Common myeloid progenitor, CD34-positive (primary cell): Measurements from ENCODE around the gene NCAN.
"Not testable (repeated sequence)": the region's sequence is repeated elsewhere in the genome, so short reads cannot be mapped to it uniquely, and the experiment has no call there.

Source experiments
- CTCF ChIA-PET: fragments of 350-600 bp; sonication (Branson Sonifier 250); formaldehyde crosslinking; loops from one replicate; lab custom pipeline; 2021; ENCODE audit warnings: antibody characterized with exemption; lab: Charles Lee
- POLR2A ChIA-PET: fragments of 350-600 bp; sonication (Branson Sonifier 250); formaldehyde crosslinking; loops from one replicate; lab custom pipeline; 2021; ENCODE audit warnings: antibody characterized with exemption; lab: Charles Lee
- DNase-seq, 3 donors: peaks; one replicate each; pipeline versions ENCODE4 v3.0.0 to v3.0.0-alpha.2; 2013
- H3K27ac ChIP-seq, 2 experiments: 1 replicate in 1 of 2; 2 replicates in 1 of 2; pipeline ENCODE4 v1.7.0; 2013; ENCODE audit warnings: inconsistent platforms in 2 of 2, low read length in 2 of 2, mild to moderate bottlenecking in 2 of 2, low read depth in 1 of 2, moderate library complexity in 1 of 2; ENCODE audit not compliant: severe bottlenecking in 2 of 2, insufficient read depth in 1 of 2, poor library complexity in 1 of 2
- H3K27me3 ChIP-seq, 5 experiments: replicated peaks in 2 of 5; 1 replicate in 3 of 5; 2 replicates in 2 of 5; pipeline versions ENCODE4 v1.6.1 to v1.7.0; 2013; ENCODE audit warnings: low read length in 4 of 5, mild to moderate bottlenecking in 2 of 5, moderate library complexity in 2 of 5, inconsistent platforms in 1 of 5; ENCODE audit not compliant: insufficient read depth in 5 of 5, control insufficient read depth in 4 of 5
- H3K36me3 ChIP-seq, 4 experiments: 1 replicate in 2 of 4; 2 replicates in 2 of 4; pipeline versions ENCODE4 v1.6.1 to v1.7.0; 2013; ENCODE audit warnings: low read length in 3 of 4, control low read depth in 1 of 4, mild to moderate bottlenecking in 1 of 4; ENCODE audit not compliant: control insufficient read depth in 4 of 4, insufficient read depth in 4 of 4
- H3K4me1 ChIP-seq, 4 experiments: 1 replicate in 3 of 4; 2 replicates in 1 of 4; pipeline versions ENCODE4 v1.6.1 to v1.7.1; 2013; ENCODE audit warnings: low read length in 3 of 4, mild to moderate bottlenecking in 3 of 4, control low read depth in 1 of 4, inconsistent platforms in 1 of 4, moderate library complexity in 1 of 4; ENCODE audit not compliant: control insufficient read depth in 4 of 4, insufficient read depth in 4 of 4; ENCODE audit errors: control extremely low read depth in 1 of 4
- H3K4me3 ChIP-seq, 7 experiments: 1 replicate in 4 of 7; 2 replicates in 3 of 7; pipeline versions ENCODE4 v1.5.1 to v1.7.0; 2013; ENCODE audit warnings: mild to moderate bottlenecking in 7 of 7, low read length in 6 of 7, moderate library complexity in 6 of 7, inconsistent platforms in 2 of 7, low read depth in 2 of 7, control low read depth in 1 of 7; ENCODE audit not compliant: insufficient read depth in 4 of 7, control insufficient read depth in 1 of 7; ENCODE audit errors: extremely low read depth in 1 of 7
- H3K9me3 ChIP-seq, 5 experiments: 1 replicate in 4 of 5; 2 replicates in 1 of 5; pipeline versions ENCODE4 v1.6.1 to v1.7.1; 2013; ENCODE audit warnings: low read length in 4 of 5, mild to moderate bottlenecking in 2 of 5, inconsistent platforms in 1 of 5, low read depth in 1 of 5, moderate library complexity in 1 of 5; ENCODE audit not compliant: control insufficient read depth in 4 of 5, insufficient read depth in 2 of 5; ENCODE audit errors: control extremely low read depth in 1 of 5
- WGBS: methylation state at CpG from one replicate; pipeline ENCODE4 v1.1.5; 2013; ENCODE audit not compliant: insufficient coverage; 5-methylcytosine and 5-hydroxymethylcytosine counted together

NCAN gene

DNA sequence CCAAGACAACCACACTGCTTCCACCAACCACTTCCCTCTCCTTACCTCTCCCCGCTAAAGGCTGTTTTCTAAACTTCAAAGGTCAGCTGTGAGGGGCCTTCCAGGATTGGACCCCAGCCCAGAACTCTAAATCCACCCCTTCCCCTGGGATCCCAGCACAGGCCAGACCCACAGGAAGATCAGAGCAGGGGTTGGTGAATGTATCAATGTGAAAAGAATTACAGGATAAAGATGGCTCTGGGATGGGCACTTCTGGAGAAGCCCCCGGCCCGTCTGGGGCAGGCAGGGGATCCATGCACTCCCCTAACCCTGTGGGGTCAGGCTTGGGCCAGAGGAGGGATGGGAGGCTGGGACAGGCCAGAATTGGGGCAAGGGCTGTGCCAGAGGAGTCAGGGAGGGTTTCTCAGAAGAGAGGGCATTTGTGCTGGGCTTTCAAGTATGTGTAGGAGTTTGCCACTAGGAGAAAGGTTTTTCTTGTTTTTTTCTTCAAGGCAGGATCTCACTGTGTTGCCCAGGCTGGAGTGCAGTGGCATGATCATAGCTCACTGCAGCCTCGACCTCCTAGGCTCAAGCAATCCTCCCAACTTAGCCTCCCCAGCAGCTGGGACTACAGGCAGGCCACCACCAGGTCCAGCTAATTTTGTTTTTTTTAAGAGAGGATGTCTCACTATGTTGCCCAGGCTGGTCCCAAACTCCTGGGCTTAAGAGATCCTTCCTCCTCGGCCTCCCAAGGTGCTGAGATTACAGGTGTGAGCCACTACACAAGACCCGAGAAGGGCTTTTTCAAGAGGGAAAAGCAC, 40.7 kb upstream of the NCAN start:
- no peaks in the 10 kb centered on the region for H3K36me3 ChIP-seq
- WGBS, result 95% methylated on average over 5 of the region's 6 CpGs
- POLR2A ChIA-PET, result no interaction called here
- H3K9me3 ChIP-seq, result no peaks in the 10 kb centered on the region
- H3K27me3 ChIP-seq, result peaks cover 0 to 7% (median 2%) of the 10 kb centered on the region in 5 experiments
- H3K4me3 ChIP-seq, result peak overlapping the region in 1 of 7 experiments; percentile 40
- DNase-seq, result no peak
- H3K27ac ChIP-seq, result no peak overlapping the region
- H3K4me1 ChIP-seq, result peaks cover 0 to 18% (median 10%) of the 10 kb centered on the region in 4 experiments
- CTCF ChIA-PET, result no interaction called here

DNA sequence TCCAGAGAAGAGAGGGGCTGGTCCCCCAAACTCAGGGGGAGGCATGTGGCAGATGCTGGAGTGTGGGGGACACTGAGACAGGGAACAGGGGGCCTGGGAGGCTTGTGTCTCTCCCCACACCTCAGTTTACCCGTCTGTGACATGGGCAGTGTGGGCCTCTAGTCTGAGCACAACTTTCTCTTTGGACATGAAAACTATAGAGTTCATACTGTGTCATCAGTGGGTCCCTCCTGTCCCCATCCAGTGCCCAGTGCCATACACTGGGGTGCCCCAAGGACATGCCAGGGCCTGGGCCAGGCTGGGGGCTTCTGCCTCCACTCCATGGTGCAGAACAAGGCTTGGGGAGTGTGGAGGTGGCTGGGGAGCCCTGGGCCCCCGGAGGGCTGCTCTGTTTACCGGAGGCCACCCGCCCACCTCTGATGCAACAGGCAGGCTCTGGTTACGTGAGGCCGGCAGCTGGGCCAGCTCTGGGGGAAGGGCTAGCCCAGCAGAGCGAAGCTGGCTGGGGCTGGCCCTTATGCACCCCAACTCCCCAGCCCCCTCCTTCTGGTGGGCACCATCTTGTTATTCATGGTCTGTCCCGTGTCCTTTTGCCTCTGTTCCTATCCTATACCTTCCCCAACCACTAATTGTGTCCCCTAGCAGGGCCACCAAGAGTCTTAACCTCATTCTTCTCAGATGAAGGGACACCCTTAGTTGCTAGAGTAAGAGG, 39.8 kb upstream of the NCAN start:
- no peaks in the 10 kb centered on the region for H3K9me3 ChIP-seq
- H3K4me3 ChIP-seq, result no peak overlapping the region
- H3K27ac ChIP-seq, result no peak overlapping the region
- ChIA-PET POLR2A (no interaction called here), CTCF (interaction anchor here (5.8 kb wide), 1 partner anchor 24 kb away, joined by 46 read pairs; no protein-coding TSS in a partner anchor)
- peaks cover 0 to 8% (median 4%) of the 10 kb centered on the region in 4 experiments for H3K36me3 ChIP-seq
- H3K27me3 ChIP-seq, result peaks cover 0 to 7% (median 2%) of the 10 kb centered on the region in 5 experiments
- 91% methylated on average over 7 of the region's 8 CpGs for WGBS
- DNase-seq, result no peak
- peaks cover 0 to 18% (median 10%) of the 10 kb centered on the region in 4 experiments for H3K4me1 ChIP-seq

DNA sequence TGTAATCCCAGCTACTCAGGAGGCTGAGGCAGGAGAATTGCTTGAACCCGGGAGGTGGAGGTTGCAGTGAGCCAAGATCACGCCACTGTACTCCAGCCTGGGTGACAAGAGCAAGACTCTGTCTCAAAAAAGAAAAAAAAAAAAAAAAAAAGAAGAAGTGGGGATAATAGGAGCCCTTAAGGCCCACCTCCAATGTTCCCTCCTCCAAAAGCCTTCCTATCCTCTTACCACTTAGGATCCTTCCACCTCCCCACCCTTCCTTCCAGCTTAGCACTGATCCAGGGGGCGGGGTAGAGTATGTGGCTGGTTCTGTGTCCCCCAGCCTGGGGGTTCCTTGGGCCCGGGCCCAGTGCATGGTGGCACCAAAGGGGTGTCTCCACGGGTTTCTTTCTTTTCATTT, 38.5 kb upstream of the NCAN start:
- H3K4me1 ChIP-seq, result peaks cover 0 to 18% (median 10%) of the 10 kb centered on the region in 4 experiments
- 100% methylated on average over 3 of the region's 5 CpGs for WGBS
- DNase-seq, POLR2A ChIA-PET, H3K4me3 ChIP-seq, H3K27me3 ChIP-seq, H3K9me3 ChIP-seq, H3K27ac ChIP-seq: not testable (repeated sequence)
- peaks cover 0 to 14% (median 8%) of the 10 kb centered on the region in 4 experiments for H3K36me3 ChIP-seq
- CTCF ChIA-PET, result interaction anchor here (0.7 to 5.8 kb wide), 6 partner anchors 9 to 30 kb away, joined by 3 to 46 read pairs (median 10); no protein-coding TSS in a partner anchor

DNA sequence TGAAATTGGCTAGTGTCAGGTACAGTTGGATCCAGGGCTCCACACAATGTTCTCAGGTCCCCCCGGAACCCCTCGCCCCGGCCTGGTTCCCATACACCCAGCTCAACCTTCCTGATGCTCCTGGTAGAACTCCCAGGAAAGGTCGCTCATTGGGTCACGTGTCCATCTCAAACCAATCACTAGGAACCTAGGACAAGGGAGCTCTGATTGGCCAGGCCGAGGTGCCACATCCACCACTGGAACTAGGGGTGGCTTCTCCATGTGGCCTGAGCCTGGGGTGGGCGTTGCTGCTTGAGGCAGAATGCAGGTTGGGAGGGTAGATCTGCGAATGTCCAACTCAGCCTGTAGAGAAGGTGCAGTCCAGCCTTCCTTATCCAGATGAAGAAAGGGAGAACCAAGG, 34.8 kb upstream of the NCAN start:
- Histone ChIP-seq H3K4me3 (no peak overlapping the region), H3K27ac (no peak overlapping the region), H3K4me1 (peaks cover 0 to 4% (median 0%) of the 10 kb centered on the region in 4 experiments), H3K9me3 (no peaks in the 10 kb centered on the region), H3K36me3 (peaks cover 0 to 40% (median 26%) of the 10 kb centered on the region in 4 experiments), H3K27me3 (no peaks in the 10 kb centered on the region)
- no peak for DNase-seq
- 87% methylated on average over 8 of the region's 8 CpGs for WGBS
- ChIA-PET POLR2A (no interaction called here), CTCF (interaction anchor here (0.9 to 5.8 kb wide), 3 partner anchors 10 to 29 kb away, joined by 3 to 46 read pairs (median 39); no protein-coding TSS in a partner anchor)

DNA sequence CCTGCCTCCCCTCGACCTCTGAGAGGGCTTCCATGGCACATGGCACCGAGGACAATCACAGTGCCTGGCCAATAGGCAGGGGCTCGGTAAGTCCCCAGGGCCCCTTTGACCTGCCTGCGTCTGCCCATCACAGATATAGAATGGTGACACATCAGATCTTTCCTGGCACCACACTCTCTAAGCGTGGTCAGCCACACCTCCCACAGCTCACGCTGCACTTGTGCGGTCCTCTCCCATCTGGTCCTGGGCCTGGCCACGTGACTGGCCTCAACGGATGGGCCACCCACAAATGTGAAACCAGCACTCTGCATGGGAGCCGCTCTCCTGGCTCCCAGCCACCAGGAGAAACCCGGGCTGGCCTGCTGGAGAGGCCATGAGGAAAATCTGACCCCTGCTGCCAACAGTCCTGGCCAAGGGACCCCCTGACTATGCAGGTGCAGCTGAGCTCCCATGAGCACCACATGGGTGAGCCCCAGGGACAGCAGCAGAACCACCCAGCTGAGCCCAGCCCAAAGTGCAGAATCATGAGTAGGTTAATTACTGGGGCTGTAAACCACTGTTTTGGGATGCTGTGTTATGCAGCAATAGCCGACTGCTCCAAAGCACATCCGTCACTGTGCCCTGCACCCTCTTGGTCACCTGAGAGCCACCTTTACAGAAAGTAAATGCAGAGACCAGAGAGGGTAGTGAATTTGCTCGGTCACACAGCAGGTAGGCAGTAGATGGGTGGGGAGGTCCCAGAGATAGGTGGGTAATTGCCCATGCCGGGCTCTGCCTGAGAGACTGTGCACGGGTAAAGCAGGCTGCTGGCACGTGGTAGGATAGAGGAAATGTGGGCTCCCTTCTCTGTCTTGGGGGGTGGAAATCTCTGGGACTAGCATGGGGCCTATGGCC, 32.0 kb upstream of the NCAN start:
- Histone ChIP-seq H3K4me3 (no peak overlapping the region), H3K27me3 (no peaks in the 10 kb centered on the region), H3K27ac (no peak overlapping the region), H3K4me1 (no peaks in the 10 kb centered on the region), H3K36me3 (peaks cover 0 to 49% (median 33%) of the 10 kb centered on the region in 4 experiments), H3K9me3 (no peaks in the 10 kb centered on the region)
- no peak for DNase-seq
- POLR2A ChIA-PET, result no interaction called here
- CTCF ChIA-PET, result no interaction called here
- 94% methylated on average over 14 of the region's 17 CpGs for WGBS

DNA sequence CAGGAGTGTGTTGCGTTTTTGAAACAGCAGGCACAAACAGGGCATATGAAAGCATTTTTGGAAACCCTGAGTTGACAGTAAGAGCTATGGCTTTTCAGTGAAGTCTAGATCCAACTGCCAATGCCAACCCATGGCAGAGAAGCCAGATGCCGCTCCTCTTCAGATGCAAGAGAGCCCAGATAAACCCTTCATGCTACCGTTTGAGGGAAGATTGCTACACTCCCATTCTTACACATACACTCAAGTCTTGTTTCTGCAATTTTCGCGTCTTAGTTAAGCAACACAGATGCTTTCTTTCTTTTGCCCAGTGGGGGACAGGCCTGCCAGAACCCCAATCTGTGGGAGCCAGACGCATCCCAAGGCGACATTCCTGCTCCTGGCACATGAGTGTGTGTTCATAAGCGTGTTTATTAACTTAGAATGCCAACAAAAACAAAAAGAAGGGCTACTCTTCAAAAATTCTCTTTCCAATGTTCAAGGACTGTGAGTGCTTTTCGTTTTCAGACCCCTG, 30.2 kb upstream of the NCAN start:
- no peaks in the 10 kb centered on the region for H3K27me3 ChIP-seq
- no peak for DNase-seq
- ChIA-PET POLR2A (no interaction called here), CTCF (no interaction called here)
- peaks cover 0 to under 1% (median 0%) of the 10 kb centered on the region in 4 experiments for H3K4me1 ChIP-seq
- no peak overlapping the region for H3K27ac ChIP-seq
- H3K9me3 ChIP-seq, result peaks cover 0 to 8% (median 0%) of the 10 kb centered on the region in 5 experiments
- H3K4me3 ChIP-seq, result no peak overlapping the region
- H3K36me3 ChIP-seq, result peaks cover 0 to 49% (median 39%) of the 10 kb centered on the region in 4 experiments
- 98% methylated on average over 7 of the region's 9 CpGs for WGBS
